Measurements from ENCODE around the gene CMSS1. TPM values are rescaled to one million over a fixed set of nuclear protein-coding genes. Genes with fewer than 3 reads are reported as not detected.

Gene CMSS1
- total RNA-seq, 1 experiment from 2014 or later, result 55.8 TPM

- BruUV-seq (replicated peaks), result no TSS peak
- no peak overlapping the region for H3K4me3 Mint-ChIP-seq (ENCODE audit: low read depth, unreplicated experiment)
- peaks cover 6% of the 10 kb centered on the region for H3K36me3 Mint-ChIP-seq (ENCODE audit: insufficient read depth, unreplicated experiment)
These were observed 63.5 kb downstream of the CMSS1 start for GRCh38 chr3:99881121-99881524.

GRCh38 chr3:99882436-99883137 lies 64.9 kb downstream of the CMSS1 start:
- Mint-ChIP-seq H3K27me3 (ENCODE audit: unreplicated experiment) (no peaks in the 10 kb centered on the region), H3K36me3 (ENCODE audit: insufficient read depth, unreplicated experiment) (no peaks in the 10 kb centered on the region), H3K4me3 (ENCODE audit: low read depth, unreplicated experiment) (no peak overlapping the region), H3K9me3 (ENCODE audit: low read depth, unreplicated experiment) (no peaks in the 10 kb centered on the region), H3K27ac (ENCODE audit: unreplicated experiment) (no peak overlapping the region), H3K4me1 (ENCODE audit: low read depth, unreplicated experiment) (peaks cover 34% of the 10 kb centered on the region)
- DNase-seq, result no peak
- intact Hi-C loops (cut with micrococcal nuclease; ENCODE audit: unreplicated experiment), result no loop called here
- CTCF ChIA-PET, result interaction anchor here (0.8 kb wide), 1 partner anchor 9 kb away, joined by 3 read pairs; no protein-coding TSS in a partner anchor
- no peak for TF ChIP-seq CTCF (IDR thresholded peaks at IDR 0.05; ENCODE audit: unreplicated experiment)
- BruUV-seq (replicated peaks), result no TSS peak

More at GRCh38 chr3:99881121-99881524, 63.5 kb downstream of the CMSS1 start:
- Mint-ChIP-seq H3K4me1 (ENCODE audit: low read depth, unreplicated experiment) (peaks cover 36% of the 10 kb centered on the region), H3K27me3 (ENCODE audit: unreplicated experiment) (no peaks in the 10 kb centered on the region), H3K9me3 (ENCODE audit: low read depth, unreplicated experiment) (no peaks in the 10 kb centered on the region), H3K27ac (ENCODE audit: unreplicated experiment) (no peak overlapping the region)
- no peak for TF ChIP-seq CTCF (IDR thresholded peaks at IDR 0.05; ENCODE audit: unreplicated experiment)
- intact Hi-C loops (cut with micrococcal nuclease; ENCODE audit: unreplicated experiment), result no loop called here
- CTCF ChIA-PET, result interaction anchor here (1.0 kb wide), 1 partner anchor 37 kb away, joined by 3 read pairs; no protein-coding TSS in a partner anchor
- no peak for DNase-seq

- intact Hi-C loops (cut with micrococcal nuclease; ENCODE audit: unreplicated experiment), result no loop called here
- Mint-ChIP-seq H3K4me3 (ENCODE audit: low read depth, unreplicated experiment) (no peak overlapping the region), H3K4me1 (ENCODE audit: low read depth, unreplicated experiment) (peaks cover 28% of the 10 kb centered on the region), H3K27me3 (ENCODE audit: unreplicated experiment) (no peaks in the 10 kb centered on the region), H3K9me3 (ENCODE audit: low read depth, unreplicated experiment) (no peaks in the 10 kb centered on the region), H3K36me3 (ENCODE audit: insufficient read depth, unreplicated experiment) (no peaks in the 10 kb centered on the region), H3K27ac (ENCODE audit: unreplicated experiment) (no peak overlapping the region)
- no peak for TF ChIP-seq CTCF (IDR thresholded peaks at IDR 0.05; ENCODE audit: unreplicated experiment)
- BruUV-seq (replicated peaks), result no TSS peak
- CTCF ChIA-PET, result interaction anchor here (0.8 kb wide), 1 partner anchor 8 kb away, joined by 3 read pairs; no protein-coding TSS in a partner anchor
- no peak for DNase-seq
These were observed 65.4 kb downstream of the CMSS1 start for GRCh38 chr3:99883138-99883461.

- Mint-ChIP-seq H3K9me3 (ENCODE audit: low read depth, unreplicated experiment) (no peaks in the 10 kb centered on the region), H3K27ac (ENCODE audit: unreplicated experiment) (no peak overlapping the region), H3K4me1 (ENCODE audit: low read depth, unreplicated experiment) (peaks cover 26% of the 10 kb centered on the region), H3K4me3 (ENCODE audit: low read depth, unreplicated experiment) (no peak overlapping the region), H3K27me3 (ENCODE audit: unreplicated experiment) (no peaks in the 10 kb centered on the region), H3K36me3 (ENCODE audit: insufficient read depth, unreplicated experiment) (no peaks in the 10 kb centered on the region)
- BruUV-seq (replicated peaks), result no TSS peak
- no peak for DNase-seq
- intact Hi-C loops (cut with micrococcal nuclease; ENCODE audit: unreplicated experiment), result no loop called here
- no peak for TF ChIP-seq CTCF (IDR thresholded peaks at IDR 0.05; ENCODE audit: unreplicated experiment)
- CTCF ChIA-PET, result interaction anchor here (0.5 to 0.6 kb wide), 2 partner anchors 40 to 103 kb away, joined by 3 to 5 read pairs; no protein-coding TSS in a partner anchor
These were observed 66.0 kb downstream of the CMSS1 start for GRCh38 chr3:99883693-99884092.

All from Calu3 (cell line).